Neural progenitor cell (in vitro differentiated cells): ENCODE measurements around the gene FBXW7.

Source experiments
- EZH2 ChIP-seq: fragments of 200-600 bp; sonication (generic); IDR thresholded peaks from 2 replicates; pipeline ENCODE4 v1.6.1; 2017; ENCODE audit warnings: antibody characterized with exemption, mild to moderate bottlenecking, moderate library complexity
- TF ChIP-seq, protein P1 (sequence below): fragments of 200-600 bp; sonication (generic); IDR thresholded peaks from 2 replicates; pipeline ENCODE4 v1.5.1; 2017; ENCODE audit warnings: antibody characterized with exemption, mild to moderate bottlenecking

DNA sequence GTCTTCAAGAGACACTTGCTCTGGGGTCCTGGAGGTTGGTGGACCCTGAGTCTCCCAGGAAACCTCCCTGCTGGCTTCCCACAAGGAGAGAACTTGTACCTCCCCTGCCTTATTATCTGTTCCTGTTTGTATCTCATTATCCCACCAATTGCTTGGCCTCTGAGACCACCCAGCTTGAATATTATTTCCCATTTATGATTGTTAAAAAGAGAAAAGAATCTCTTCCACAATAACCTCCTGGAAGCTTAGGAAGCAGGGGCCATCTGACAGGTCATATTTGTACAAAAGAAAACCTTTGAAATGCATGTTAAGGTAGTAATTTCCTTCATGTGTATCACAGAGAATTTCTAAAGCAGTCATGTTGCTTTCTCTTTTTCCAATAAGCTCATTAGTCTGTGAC lies 239.5 kb downstream of the FBXW7 start:
- no peak for TF ChIP-seq EZH2
- TF ChIP-seq, protein P1, sequence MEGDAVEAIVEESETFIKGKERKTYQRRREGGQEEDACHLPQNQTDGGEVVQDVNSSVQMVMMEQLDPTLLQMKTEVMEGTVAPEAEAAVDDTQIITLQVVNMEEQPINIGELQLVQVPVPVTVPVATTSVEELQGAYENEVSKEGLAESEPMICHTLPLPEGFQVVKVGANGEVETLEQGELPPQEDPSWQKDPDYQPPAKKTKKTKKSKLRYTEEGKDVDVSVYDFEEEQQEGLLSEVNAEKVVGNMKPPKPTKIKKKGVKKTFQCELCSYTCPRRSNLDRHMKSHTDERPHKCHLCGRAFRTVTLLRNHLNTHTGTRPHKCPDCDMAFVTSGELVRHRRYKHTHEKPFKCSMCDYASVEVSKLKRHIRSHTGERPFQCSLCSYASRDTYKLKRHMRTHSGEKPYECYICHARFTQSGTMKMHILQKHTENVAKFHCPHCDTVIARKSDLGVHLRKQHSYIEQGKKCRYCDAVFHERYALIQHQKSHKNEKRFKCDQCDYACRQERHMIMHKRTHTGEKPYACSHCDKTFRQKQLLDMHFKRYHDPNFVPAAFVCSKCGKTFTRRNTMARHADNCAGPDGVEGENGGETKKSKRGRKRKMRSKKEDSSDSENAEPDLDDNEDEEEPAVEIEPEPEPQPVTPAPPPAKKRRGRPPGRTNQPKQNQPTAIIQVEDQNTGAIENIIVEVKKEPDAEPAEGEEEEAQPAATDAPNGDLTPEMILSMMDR, result no peak
